RWPE2 (cell line): ENCODE data around the gene RPL13.

ENCODE experiments used
- ATAC-seq: fragments of 200-7000 bp; cut with Tn5 transposase; 3 replicates; pipeline ENCODE4 v1.9.1; 2021; ENCODE audit warnings: low read depth
- DNase-seq: peaks from one replicate; pipeline ENCODE4 v3.0.0-alpha.2; 2020; ENCODE audit warnings: low spot score
- H3K27ac ChIP-seq: fragments of 450-650 bp; 2 replicates; pipeline ENCODE4 v1.5.1; 2017; ENCODE audit warnings: mild to moderate bottlenecking; ENCODE audit not compliant: poor library complexity, severe bottlenecking
- H3K27me3 ChIP-seq: fragments of 250-450 bp; sonication (Bioruptor Pico); 2 replicates; pipeline ENCODE4 v1.5.1; 2021; ENCODE audit warnings: mild to moderate bottlenecking, moderate library complexity; ENCODE audit not compliant: insufficient read depth, poor library complexity, severe bottlenecking
- H3K36me3 ChIP-seq: fragments of 250-450 bp; sonication (Bioruptor Pico); 2 replicates; pipeline ENCODE4 v1.5.1; 2020; ENCODE audit warnings: low read depth, mild to moderate bottlenecking, moderate library complexity
- H3K4me1 ChIP-seq: fragments of 250-450 bp; sonication (Bioruptor Pico); 2 replicates; pipeline ENCODE4 v1.5.1; 2021; ENCODE audit warnings: mild to moderate bottlenecking, moderate library complexity; ENCODE audit not compliant: insufficient read depth, poor library complexity, severe bottlenecking
- H3K4me3 ChIP-seq: fragments of 250-450 bp; sonication (Bioruptor Pico); 2 replicates; pipeline ENCODE4 v1.5.1; 2021; ENCODE audit warnings: mild to moderate bottlenecking, moderate library complexity; ENCODE audit not compliant: severe bottlenecking
- H3K9me3 ChIP-seq: fragments of 250-450 bp; sonication (Bioruptor Pico); 2 replicates; pipeline ENCODE4 v1.5.1; 2021; ENCODE audit warnings: mild to moderate bottlenecking, moderate library complexity; ENCODE audit not compliant: severe bottlenecking
- CTCF ChIP-seq: fragments of 450-650 bp; IDR thresholded peaks from one replicate; pipeline ENCODE4 v1.5.1; 2017; ENCODE audit warnings: mild to moderate bottlenecking, moderate library complexity; ENCODE audit not compliant: poor library complexity, severe bottlenecking

Gene RPL13

GRCh38 chr16:89589241-89589926 lies 28.9 kb downstream of the RPL13 start:
- Histone ChIP-seq H3K4me3 (no peak overlapping the region), H3K27me3 (no peaks in the 10 kb centered on the region), H3K4me1 (peaks cover 5% of the 10 kb centered on the region), H3K9me3 (no peaks in the 10 kb centered on the region), H3K36me3 (peaks cover 4% of the 10 kb centered on the region; the same call in 1 of the 2 replicates), H3K27ac (no peak overlapping the region)
- DNase-seq (peak; percentile 61), ATAC-seq (no peak)
- no peak for TF ChIP-seq CTCF

DNA sequence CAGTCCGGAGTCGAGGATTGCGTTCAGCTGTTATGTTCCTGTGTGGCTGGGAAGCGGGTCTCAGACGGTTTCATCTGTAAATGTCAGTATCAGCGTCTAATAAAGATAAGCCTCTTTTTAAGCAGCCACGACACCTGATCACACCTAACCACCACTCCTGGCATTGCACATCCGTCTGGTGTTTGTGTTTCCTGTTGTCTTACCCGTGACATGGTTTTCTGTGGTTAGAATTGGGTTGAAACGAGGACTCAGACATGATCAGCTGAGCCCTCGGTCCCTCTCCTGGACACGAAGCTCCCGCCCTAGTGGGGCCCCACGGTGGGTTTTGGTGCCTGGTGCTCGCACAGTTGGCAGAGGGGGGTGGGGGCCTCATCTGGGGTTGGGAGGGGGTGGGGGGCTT lies 33.4 kb downstream of the RPL13 start:
- H3K27me3 ChIP-seq = no peaks in the 10 kb centered on the region
- no peak for TF ChIP-seq CTCF
- no peaks in the 10 kb centered on the region for H3K4me1 ChIP-seq
- no peaks in the 10 kb centered on the region for H3K9me3 ChIP-seq
- no peak overlapping the region for H3K4me3 ChIP-seq
- no peaks in the 10 kb centered on the region; the same call in 1 of the 2 replicates for H3K36me3 ChIP-seq
- DNase-seq = peak; percentile 47
- no peak for ATAC-seq
- no peak overlapping the region for H3K27ac ChIP-seq

DNA sequence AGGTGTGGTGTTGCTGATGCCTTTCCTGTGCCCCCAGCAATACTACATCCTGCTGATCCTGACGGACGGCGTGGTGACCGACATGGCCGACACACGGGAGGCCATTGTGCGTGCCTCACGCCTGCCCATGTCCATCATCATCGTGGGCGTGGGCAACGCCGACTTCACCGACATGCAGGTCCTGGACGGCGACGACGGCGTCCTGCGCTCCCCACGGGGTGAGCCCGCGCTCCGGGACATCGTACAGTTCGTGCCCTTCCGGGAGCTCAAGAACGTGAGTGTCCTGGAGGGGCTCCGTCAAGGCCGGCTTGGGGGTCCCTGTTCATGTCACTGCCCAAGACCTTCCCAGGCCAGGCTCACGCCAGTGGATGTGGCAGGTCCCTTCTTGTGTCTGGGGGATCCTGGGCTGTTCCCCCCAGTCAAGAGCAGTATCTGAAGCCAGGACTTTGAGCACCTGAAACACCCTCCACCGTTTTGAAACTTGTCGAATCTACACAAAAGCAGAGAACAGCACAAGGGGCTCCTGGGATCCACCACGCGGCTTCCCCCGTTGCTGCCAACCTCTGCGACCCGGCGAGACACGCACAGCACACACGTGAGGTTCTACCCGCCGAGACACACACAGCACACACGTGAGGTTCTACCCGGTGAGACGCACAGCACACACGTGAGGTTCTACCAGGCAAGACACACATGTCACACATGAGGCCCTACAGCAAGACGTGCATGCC lies 35.0 kb downstream of the RPL13 start:
- Histone ChIP-seq H3K36me3 (no peaks in the 10 kb centered on the region; the same call in 1 of the 2 replicates), H3K27ac (no peak overlapping the region), H3K4me3 (no peak overlapping the region), H3K9me3 (no peaks in the 10 kb centered on the region), H3K4me1 (peaks cover 3% of the 10 kb centered on the region), H3K27me3 (no peaks in the 10 kb centered on the region)
- TF ChIP-seq CTCF = no peak
- ATAC-seq = no peak
- peak; percentile 62 for DNase-seq

DNA sequence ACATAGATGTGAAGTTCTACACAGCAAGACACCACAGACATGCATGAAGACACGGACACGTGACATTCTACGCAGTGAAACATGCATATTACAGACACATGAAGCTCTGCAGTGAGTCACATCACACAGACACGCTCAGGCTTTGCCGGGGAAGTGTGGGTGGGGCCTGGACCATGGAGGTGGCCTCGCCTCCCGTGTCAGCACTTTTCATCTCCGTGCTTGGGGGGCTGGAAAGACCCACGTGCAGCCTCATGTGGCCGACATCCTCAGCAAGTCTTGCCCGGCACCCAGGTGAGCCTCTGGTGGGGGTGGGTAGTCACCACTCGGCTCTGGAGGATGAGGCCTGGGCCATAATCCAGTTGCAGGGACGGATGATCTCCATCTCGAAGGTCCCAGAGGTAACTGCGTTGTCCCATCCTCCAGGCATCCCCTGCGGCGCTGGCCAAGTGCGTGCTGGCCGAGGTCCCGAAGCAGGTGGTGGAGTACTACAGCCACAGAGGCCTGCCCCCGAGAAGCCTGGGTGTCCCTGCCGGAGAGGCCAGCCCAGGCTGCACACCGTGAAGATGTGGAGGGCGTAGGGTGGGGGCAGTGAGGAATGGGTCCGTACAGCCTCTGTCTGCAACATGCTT lies 35.7 kb downstream of the RPL13 start:
- H3K4me3 ChIP-seq = no peak overlapping the region
- no peak overlapping the region for H3K27ac ChIP-seq
- no peak for DNase-seq
- H3K27me3 ChIP-seq = no peaks in the 10 kb centered on the region
- no peaks in the 10 kb centered on the region for H3K9me3 ChIP-seq
- ATAC-seq = no peak
- H3K36me3 ChIP-seq = no peaks in the 10 kb centered on the region; the same call in 1 of the 2 replicates
- H3K4me1 ChIP-seq = peaks cover 3% of the 10 kb centered on the region
- no peak for TF ChIP-seq CTCF
